Measurements from ENCODE around the gene TMPRSS9.

Gene TMPRSS9

DNA sequence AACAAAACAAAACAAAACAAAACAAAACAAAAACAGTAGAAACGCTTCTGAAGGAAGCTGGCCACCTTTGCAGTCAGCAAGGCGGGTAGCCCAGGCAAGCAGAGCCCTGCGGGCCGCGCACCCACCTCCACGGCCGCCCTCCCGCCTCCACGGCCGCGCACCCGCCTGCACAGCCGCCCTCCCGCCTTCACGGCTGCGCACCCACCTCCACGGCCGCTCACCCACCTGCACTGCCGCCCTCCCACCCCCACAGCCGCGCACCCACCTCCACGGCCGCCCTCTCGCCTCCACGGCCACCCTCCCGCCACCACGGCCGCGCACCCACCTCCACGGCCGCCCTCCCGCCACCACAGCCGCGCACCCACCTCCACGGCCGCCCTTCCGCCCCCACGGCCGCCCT, 76.3 kb downstream of the TMPRSS9 start:
- DNase-seq (ENCODE audit: low read depth): no peak
- TF ChIP-seq CTCF (conservative IDR thresholded peaks at IDR 0.05; ENCODE audit: low read depth, low read length): no peak
- no peak overlapping the region for H3K4me3 ChIP-seq (ENCODE audit: low read length)

GRCh38 chr19:2436926-2437325, 76.9 kb downstream of the TMPRSS9 start:
- no peak for TF ChIP-seq CTCF (conservative IDR thresholded peaks at IDR 0.05; ENCODE audit: low read depth, low read length)
- H3K4me3 ChIP-seq (ENCODE audit: low read length): no peak overlapping the region
- DNase-seq (ENCODE audit: low read depth): no peak

GRCh38 chr19:2438178-2438577, 78.1 kb downstream of the TMPRSS9 start:
- TF ChIP-seq CTCF (conservative IDR thresholded peaks at IDR 0.05; ENCODE audit: low read depth, low read length): no peak
- no peak overlapping the region for H3K4me3 ChIP-seq (ENCODE audit: low read length)
- DNase-seq (ENCODE audit: low read depth): no peak

GRCh38 chr19:2440515-2440914, 80.5 kb downstream of the TMPRSS9 start:
- DNase-seq (ENCODE audit: low read depth): no peak
- no peak overlapping the region for H3K4me3 ChIP-seq (ENCODE audit: low read length)
- TF ChIP-seq CTCF (conservative IDR thresholded peaks at IDR 0.05; ENCODE audit: low read depth, low read length): no peak

GRCh38 chr19:2441096-2441752, 81.2 kb downstream of the TMPRSS9 start:
- no peak for TF ChIP-seq CTCF (conservative IDR thresholded peaks at IDR 0.05; ENCODE audit: low read depth, low read length)
- no peak overlapping the region for H3K4me3 ChIP-seq (ENCODE audit: low read length)
- no peak for DNase-seq (ENCODE audit: low read depth)

GRCh38 chr19:2443116-2443784, 83.2 kb downstream of the TMPRSS9 start:
- no peak for TF ChIP-seq CTCF (conservative IDR thresholded peaks at IDR 0.05; ENCODE audit: low read depth, low read length)
- no peak overlapping the region for H3K4me3 ChIP-seq (ENCODE audit: low read length)
- DNase-seq (ENCODE audit: low read depth): no peak

DNA sequence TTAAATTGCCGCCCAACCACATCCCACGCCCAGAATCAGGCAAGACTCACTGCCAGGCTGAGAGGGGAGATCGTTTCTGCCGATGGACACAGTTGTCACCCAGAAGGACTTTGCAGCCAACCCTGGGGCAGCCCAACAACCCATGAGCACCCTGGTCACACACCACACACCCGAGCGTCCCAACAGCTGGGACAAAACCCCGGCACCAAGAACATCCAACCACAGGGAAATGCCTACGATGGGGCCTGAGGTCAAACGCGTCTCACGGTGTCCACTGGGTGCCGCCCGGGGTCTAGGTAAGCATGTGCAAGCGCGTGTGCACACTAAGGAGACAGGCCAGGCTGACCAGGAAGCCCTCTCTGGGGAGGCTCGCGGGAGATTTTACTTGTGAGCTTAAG, 83.7 kb downstream of the TMPRSS9 start:
- no peak for DNase-seq (ENCODE audit: low read depth)
- TF ChIP-seq CTCF (conservative IDR thresholded peaks at IDR 0.05; ENCODE audit: low read depth, low read length): no peak
- no peak overlapping the region for H3K4me3 ChIP-seq (ENCODE audit: low read length)
